Kidney (tissue), 14 donors: ENCODE results near the gene RETREG1. TPM values are rescaled to one million over a fixed set of nuclear protein-coding genes. Genes with fewer than 3 reads are reported as not detected.

ENCODE experiments used
- DNase-seq, 5 donors: peaks; one replicate each; pipeline ENCODE4 v3.0.0-alpha.2; 2013 to 2020
- FAIRE-seq: peaks from 2 replicates; lab custom pipeline; 2012; peaks lifted over from hg19 to GRCh38; lab: Jason Lieb, UNC
- H3K27ac ChIP-seq, 2 donors: one replicate each; pipeline ENCODE4 v1.7.0; 2013; ENCODE audit warnings: low read depth in 2 of 2, low read length in 2 of 2, inconsistent platforms in 1 of 2
- H3K27me3 ChIP-seq: one replicate; pipeline ENCODE4 v1.7.1; 2013; ENCODE audit warnings: low read length, inconsistent platforms; ENCODE audit not compliant: control insufficient read depth, insufficient read depth
- H3K36me3 ChIP-seq, 3 donors: one replicate each; pipeline versions ENCODE4 v1.7.0 to v1.7.1; 2013; ENCODE audit warnings: low read length in 3 of 3, control low read depth in 1 of 3, inconsistent platforms in 1 of 3; ENCODE audit not compliant: insufficient read depth in 3 of 3, control insufficient read depth in 2 of 3
- H3K4me1 ChIP-seq, 3 donors: one replicate each; pipeline versions ENCODE4 v1.7.0 to v1.7.1; 2013; ENCODE audit warnings: low read length in 3 of 3, inconsistent platforms in 1 of 3, low read depth in 1 of 3; ENCODE audit not compliant: control insufficient read depth in 2 of 3, insufficient read depth in 2 of 3
- H3K4me3 ChIP-seq, 3 donors: one replicate each; pipeline versions ENCODE4 v1.7.0 to v1.8.1; 2013; ENCODE audit warnings: low read length in 3 of 3, control low read depth in 1 of 3, inconsistent platforms in 1 of 3
- H3K9ac ChIP-seq, 3 donors: one replicate each; pipeline versions ENCODE4 v1.7.0 to v1.7.1; 2013; ENCODE audit warnings: low read length in 3 of 3, control low read depth in 1 of 3, inconsistent platforms in 1 of 3
- H3K9me3 ChIP-seq, 3 donors: one replicate each; pipeline versions ENCODE4 v1.7.0 to v1.7.1; 2013; ENCODE audit warnings: low read length in 3 of 3, control low read depth in 1 of 3, inconsistent platforms in 1 of 3; ENCODE audit not compliant: control insufficient read depth in 2 of 3, insufficient read depth in 1 of 3
- CTCF ChIP-seq: IDR thresholded peaks from 3 replicates; pipeline ENCODE4 v1.5.1; 2012; ENCODE audit warnings: mild to moderate bottlenecking, moderate library complexity, borderline replicate concordance; ENCODE audit not compliant: insufficient read depth; ENCODE audit errors: extremely low read depth
- intact Hi-C: fragments of 100-400 bp; cut with DNase I; formaldehyde crosslinking; loops from one replicate; pipeline ENCODE4 v1.11.1; 2022
- polyA plus RNA-seq: library from polyadenylated mRNA; stranded (reverse); fragments of 350-450 nt; fragmentation: Illumina TruSeq; extraction: RNeasy Lipid Tissue Mini Kit (QIAGEN cat#74804); gene quantifications from one replicate; pipeline ENCODE4 v1.2.3, GENCODE V29; 2014; ENCODE audit warnings: low read depth, low replicate concordance; ENCODE audit not compliant: insufficient read depth
- total RNA-seq: library from RNA; stranded (reverse); fragmentation: NEBNext Ultra II Directional; extraction: Animal tissue kit (Norgen Biotek cat#: 25700); gene quantifications from one replicate; pipeline ENCODE4 v1.2.1, GENCODE V29; 2021
- donor health status: control.
- donor health status: control.
- donor health status: control.
- donor health status: control.
- donor health status: control.
- donor health status: DM: yes; HTN: yes; CAD: no.
- donor health status: Normal renal cell carcinoma (clear cell type).

The RETREG1 gene
- total and polyA plus RNA-seq, 2 donors from 2014 or later: 53.6 to 104 TPM

DNA sequence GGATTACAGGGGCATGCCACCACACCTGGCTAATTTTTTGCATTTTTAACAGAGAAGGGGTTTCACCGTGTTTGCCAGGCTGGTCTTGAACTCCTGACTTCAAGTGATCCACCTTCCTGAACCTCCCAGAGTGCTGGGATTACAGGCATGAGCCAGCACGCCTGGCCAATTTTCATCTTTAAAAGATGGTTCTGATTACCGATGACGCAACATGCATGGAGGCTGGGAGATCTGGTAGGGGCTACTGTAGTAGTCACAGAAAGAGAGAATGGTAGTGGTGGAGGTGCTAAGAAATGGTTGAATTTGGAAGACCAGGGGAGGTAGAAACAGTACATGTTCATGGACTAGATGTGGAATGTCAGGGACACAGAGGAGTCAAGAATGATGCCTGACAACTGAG is 22.4 kb upstream of the RETREG1 start:
- FAIRE-seq (no peak), DNase-seq (no peak)
- intact Hi-C loops: no loop called here
- H3K4me3 ChIP-seq: no peak overlapping the region
- no peak overlapping the region for H3K9ac ChIP-seq
- H3K36me3 ChIP-seq: no peaks in the 10 kb centered on the region
- no peaks in the 10 kb centered on the region for H3K27me3 ChIP-seq
- H3K9me3 ChIP-seq: no peaks in the 10 kb centered on the region
- no peaks in the 10 kb centered on the region for H3K4me1 ChIP-seq
- TF ChIP-seq CTCF: no peak
- no peak overlapping the region for H3K27ac ChIP-seq

- Histone ChIP-seq H3K36me3 (no peaks in the 10 kb centered on the region), H3K4me1 (no peaks in the 10 kb centered on the region), H3K27me3 (no peaks in the 10 kb centered on the region), H3K9ac (no peak overlapping the region), H3K9me3 (no peaks in the 10 kb centered on the region), H3K4me3 (no peak overlapping the region), H3K27ac (no peak overlapping the region)
- intact Hi-C loops: no loop called here
- no peak for TF ChIP-seq CTCF
- DNase-seq (peak in 3 of 5 donors; percentile 7 to 50 (median 12)), FAIRE-seq (no peak)
These were observed 11.6 kb upstream of the RETREG1 start for GRCh38 chr5:16628376-16628775.

DNA sequence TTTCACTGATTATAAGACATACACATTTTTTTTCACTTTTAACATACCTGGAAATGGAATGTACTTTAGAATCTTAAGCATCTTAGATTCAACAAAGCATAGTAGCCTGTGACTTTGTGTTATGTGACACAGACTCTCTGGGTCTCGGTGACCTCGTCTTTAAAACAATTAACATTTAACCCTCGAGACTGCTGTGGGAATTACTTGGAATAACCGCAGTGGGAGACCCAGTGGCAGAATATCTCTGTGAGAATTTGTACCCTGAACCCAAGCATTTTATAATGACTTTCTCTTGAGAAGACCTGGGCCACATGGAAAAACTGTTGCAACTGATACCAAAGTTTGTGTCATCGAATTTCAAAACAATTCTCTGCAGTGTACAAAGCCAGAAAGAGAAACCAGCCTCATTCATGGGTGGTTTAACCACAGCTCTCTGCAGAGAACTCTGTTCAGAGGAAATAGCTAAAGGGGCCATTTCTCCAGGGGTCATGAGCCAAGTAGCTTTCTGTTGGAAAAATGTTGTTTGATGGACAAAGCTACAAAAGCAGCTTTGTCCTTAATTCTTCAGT is 10.0 kb upstream of the RETREG1 start:
- Histone ChIP-seq H3K9ac (no peak overlapping the region), H3K27me3 (no peaks in the 10 kb centered on the region), H3K36me3 (no peaks in the 10 kb centered on the region), H3K27ac (no peak overlapping the region), H3K4me3 (no peak overlapping the region), H3K9me3 (no peaks in the 10 kb centered on the region), H3K4me1 (no peaks in the 10 kb centered on the region)
- no peak for FAIRE-seq
- intact Hi-C loops: no loop called here
- DNase-seq: no peak
- no peak for TF ChIP-seq CTCF

GRCh38 chr5:16625096-16625495 is 8.3 kb upstream of the RETREG1 start:
- H3K36me3 ChIP-seq: no peaks in the 10 kb centered on the region
- TF ChIP-seq CTCF: no peak
- FAIRE-seq: no peak
- H3K9me3 ChIP-seq: no peaks in the 10 kb centered on the region
- H3K9ac ChIP-seq: no peak overlapping the region
- H3K27me3 ChIP-seq: no peaks in the 10 kb centered on the region
- H3K4me1 ChIP-seq: no peaks in the 10 kb centered on the region
- H3K27ac ChIP-seq: no peak overlapping the region
- no peak overlapping the region for H3K4me3 ChIP-seq
- no peak for DNase-seq
- intact Hi-C loops: no loop called here
